Hepatocyte (in vitro differentiated cells): Measurements from ENCODE around the gene SGPL1. TPM values are rescaled to one million over a fixed set of nuclear protein-coding genes. Genes with fewer than 3 reads are reported as not detected.

Experiments
- DNase-seq: peaks from one replicate; pipeline ENCODE4 v3.0.0-alpha.2; 2016; ENCODE audit warnings: low spot score
- H2AFZ ChIP-seq: fragments of 200-600 bp; sonication (generic); 2 replicates; pipeline ENCODE4 v1.6.0; 2016; ENCODE audit warnings: antibody characterized with exemption, mild to moderate bottlenecking
- H3K27ac ChIP-seq: fragments of 200-600 bp; sonication (generic); 2 replicates; pipeline ENCODE4 v1.5.1; 2016; ENCODE audit warnings: mild to moderate bottlenecking
- H3K27me3 ChIP-seq: fragments of 200-600 bp; sonication (generic); 2 replicates; pipeline ENCODE4 v1.6.1; 2016
- H3K36me3 ChIP-seq: fragments of 200-600 bp; sonication (generic); replicated peaks from 2 replicates; pipeline ENCODE4 v1.5.1; 2016; ENCODE audit warnings: low read depth; ENCODE audit not compliant: insufficient read depth
- H3K4me1 ChIP-seq: fragments of 200-600 bp; sonication (generic); 2 replicates; pipeline ENCODE4 v1.5.1; 2016; ENCODE audit warnings: mild to moderate bottlenecking, moderate library complexity; ENCODE audit not compliant: insufficient read depth
- H3K4me2 ChIP-seq: fragments of 200-600 bp; sonication (generic); 2 replicates; pipeline ENCODE4 v1.6.0; 2016
- H3K4me3 ChIP-seq: fragments of 200-600 bp; sonication (generic); 2 replicates; pipeline ENCODE4 v1.5.1; 2016; ENCODE audit warnings: mild to moderate bottlenecking
- H3K79me2 ChIP-seq: fragments of 200-600 bp; sonication (generic); 2 replicates; pipeline ENCODE4 v1.6.0; 2017; ENCODE audit warnings: mild to moderate bottlenecking
- H3K9me2 ChIP-seq: fragments of 200-600 bp; sonication (generic); replicated peaks from 2 replicates; pipeline ENCODE4 v1.6.0; 2017; ENCODE audit warnings: mild to moderate bottlenecking; ENCODE audit not compliant: insufficient read depth
- H3K9me3 ChIP-seq: fragments of 200-600 bp; sonication (generic); 2 replicates; pipeline ENCODE4 v1.5.1; 2016; ENCODE audit warnings: low read depth, mild to moderate bottlenecking
- H4K20me1 ChIP-seq: fragments of 200-600 bp; sonication (generic); 2 replicates; pipeline ENCODE4 v1.6.0; 2016; ENCODE audit warnings: mild to moderate bottlenecking; ENCODE audit not compliant: insufficient read depth, poor library complexity, severe bottlenecking
- EZH2 ChIP-seq: fragments of 200-600 bp; sonication (generic); IDR thresholded peaks from 2 replicates; pipeline ENCODE4 v1.6.1; 2016; ENCODE audit warnings: antibody characterized with exemption, mild to moderate bottlenecking, borderline replicate concordance
- EZH2phosphoT487 ChIP-seq: fragments of 200-600 bp; sonication (generic); IDR thresholded peaks from one replicate; pipeline ENCODE4 v1.6.1; 2018; ENCODE audit warnings: antibody characterized with exemption, mild to moderate bottlenecking, low read depth, moderate library complexity; ENCODE audit not compliant: unreplicated experiment, severe bottlenecking
- WGBS: methylation state at CpG from one replicate; pipeline ENCODE4 v1.1.6; 2016; ENCODE audit warnings: low lambda C conversion rate; ENCODE audit errors: missing lambda C conversion rate; 5-methylcytosine and 5-hydroxymethylcytosine counted together
- polyA plus RNA-seq: library from polyadenylated mRNA; unstranded; fragments of >200 nt; fragmentation: Nextera tagmentation; extraction: Ambion mirVana; gene quantifications from 2 replicates; pipeline ENCODE4 v1.2.1, GENCODE V29; 2016
- total RNA-seq: library from RNA; depleted of rRNA; stranded (reverse); fragments of >200 nt; gene quantifications from 2 replicates; pipeline ENCODE4 v1.2.3, GENCODE V29; 2014
- TF ChIP-seq, protein P1 (sequence below): fragments of 200-600 bp; sonication (generic); IDR thresholded peaks from 2 replicates; pipeline ENCODE4 v1.5.1; 2016; ENCODE audit warnings: antibody characterized with exemption, mild to moderate bottlenecking; ENCODE audit not compliant: poor library complexity

Gene SGPL1
- total and polyA plus RNA-seq, 2 experiments from 2014 or later: 20.2 to 43.5 TPM

DNA sequence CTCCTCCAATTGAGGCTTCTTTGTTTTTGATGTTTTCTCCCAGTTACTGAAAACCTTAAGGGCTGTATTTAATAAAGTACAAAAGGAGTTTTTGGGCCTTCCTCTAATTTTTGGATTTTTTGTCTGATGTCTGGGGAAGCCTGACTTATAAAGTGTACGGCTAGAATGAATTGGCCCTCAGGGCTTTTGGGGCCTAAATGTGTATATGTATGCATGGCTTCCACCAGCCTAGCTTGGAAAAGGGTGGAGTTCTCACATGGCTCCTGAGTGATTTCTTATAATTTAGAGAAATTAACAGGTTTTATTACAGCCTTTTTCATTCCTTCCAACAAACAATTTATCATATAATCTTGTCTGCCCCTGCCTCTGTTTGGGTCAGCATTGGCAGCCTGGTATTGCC, 20.1 kb upstream of the SGPL1 start:
- H3K4me2 ChIP-seq: no peak overlapping the region
- H3K36me3 ChIP-seq: no peaks in the 10 kb centered on the region
- H3K4me1 ChIP-seq: no peaks in the 10 kb centered on the region
- no peaks in the 10 kb centered on the region for H3K79me2 ChIP-seq
- no peaks in the 10 kb centered on the region for H3K9me2 ChIP-seq
- H3K27me3 ChIP-seq: no peaks in the 10 kb centered on the region
- H3K4me3 ChIP-seq: no peak overlapping the region
- WGBS: 79% methylated on average over 1 of the region's 1 CpG
- no peaks in the 10 kb centered on the region for H3K9me3 ChIP-seq
- H4K20me1 ChIP-seq: no peaks in the 10 kb centered on the region
- no peak overlapping the region for H3K27ac ChIP-seq
- no peak overlapping the region for H2AFZ ChIP-seq
- no peak for DNase-seq
- no peak for TF ChIP-seq EZH2phosphoT487
- TF ChIP-seq, protein P1, sequence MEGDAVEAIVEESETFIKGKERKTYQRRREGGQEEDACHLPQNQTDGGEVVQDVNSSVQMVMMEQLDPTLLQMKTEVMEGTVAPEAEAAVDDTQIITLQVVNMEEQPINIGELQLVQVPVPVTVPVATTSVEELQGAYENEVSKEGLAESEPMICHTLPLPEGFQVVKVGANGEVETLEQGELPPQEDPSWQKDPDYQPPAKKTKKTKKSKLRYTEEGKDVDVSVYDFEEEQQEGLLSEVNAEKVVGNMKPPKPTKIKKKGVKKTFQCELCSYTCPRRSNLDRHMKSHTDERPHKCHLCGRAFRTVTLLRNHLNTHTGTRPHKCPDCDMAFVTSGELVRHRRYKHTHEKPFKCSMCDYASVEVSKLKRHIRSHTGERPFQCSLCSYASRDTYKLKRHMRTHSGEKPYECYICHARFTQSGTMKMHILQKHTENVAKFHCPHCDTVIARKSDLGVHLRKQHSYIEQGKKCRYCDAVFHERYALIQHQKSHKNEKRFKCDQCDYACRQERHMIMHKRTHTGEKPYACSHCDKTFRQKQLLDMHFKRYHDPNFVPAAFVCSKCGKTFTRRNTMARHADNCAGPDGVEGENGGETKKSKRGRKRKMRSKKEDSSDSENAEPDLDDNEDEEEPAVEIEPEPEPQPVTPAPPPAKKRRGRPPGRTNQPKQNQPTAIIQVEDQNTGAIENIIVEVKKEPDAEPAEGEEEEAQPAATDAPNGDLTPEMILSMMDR: no peak
- TF ChIP-seq EZH2: no peak

DNA sequence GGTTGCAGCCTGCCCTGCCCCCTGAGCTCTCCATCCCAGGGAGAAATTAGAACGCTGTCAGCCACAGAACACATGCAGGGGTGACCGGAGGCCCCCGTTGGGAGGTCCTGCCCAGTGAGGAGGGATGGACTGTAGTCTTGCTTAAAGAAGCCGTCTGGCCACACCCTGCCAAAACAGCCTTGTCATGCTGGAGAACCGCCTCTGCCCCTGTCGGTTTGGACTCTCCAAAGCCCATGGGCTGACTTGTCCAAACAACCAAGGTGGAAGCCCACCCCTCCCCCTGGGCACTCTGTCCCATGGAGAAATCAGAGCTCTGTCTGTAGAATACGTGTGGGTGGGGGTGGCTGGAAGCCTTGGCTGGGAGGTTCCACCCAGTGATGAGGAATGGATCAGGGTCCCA, 17.9 kb upstream of the SGPL1 start:
- H4K20me1 ChIP-seq: no peaks in the 10 kb centered on the region
- no peaks in the 10 kb centered on the region for H3K9me2 ChIP-seq
- WGBS: 91% methylated on average over 7 of the region's 7 CpGs
- H3K4me3 ChIP-seq: no peak overlapping the region
- no peak for TF ChIP-seq EZH2
- no peak for TF ChIP-seq EZH2phosphoT487
- TF ChIP-seq, protein P1: no peak
- no peak overlapping the region for H2AFZ ChIP-seq
- no peaks in the 10 kb centered on the region for H3K4me1 ChIP-seq
- H3K36me3 ChIP-seq: no peaks in the 10 kb centered on the region
- no peaks in the 10 kb centered on the region for H3K79me2 ChIP-seq
- H3K9me3 ChIP-seq: no peaks in the 10 kb centered on the region
- no peak overlapping the region for H3K27ac ChIP-seq
- DNase-seq: no peak
- H3K27me3 ChIP-seq: no peaks in the 10 kb centered on the region
- no peak overlapping the region for H3K4me2 ChIP-seq

DNA sequence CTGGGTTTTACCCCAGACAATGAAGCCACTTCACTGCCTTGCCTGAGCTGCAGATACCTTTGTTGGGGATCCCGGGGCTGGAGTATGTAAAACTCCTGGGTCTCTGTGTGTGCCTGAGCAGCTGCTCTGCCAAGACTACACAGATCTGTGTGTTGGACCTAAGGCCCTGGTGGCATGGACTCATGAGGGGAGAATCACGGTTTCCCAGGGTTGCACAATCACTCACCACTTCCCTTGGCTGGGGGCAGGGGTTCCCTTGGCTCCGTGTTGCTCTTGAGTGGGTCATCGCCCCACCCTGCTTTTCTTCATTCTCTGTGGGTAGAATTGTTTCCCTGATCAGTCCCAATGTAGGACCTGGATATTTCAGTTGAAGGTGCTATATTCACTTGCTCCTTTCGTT, 16.6 kb upstream of the SGPL1 start:
- no peaks in the 10 kb centered on the region for H3K36me3 ChIP-seq
- no peaks in the 10 kb centered on the region for H3K9me2 ChIP-seq
- H3K79me2 ChIP-seq: no peaks in the 10 kb centered on the region
- no peak overlapping the region for H3K4me3 ChIP-seq
- H3K9me3 ChIP-seq: no peaks in the 10 kb centered on the region
- no peak overlapping the region for H3K27ac ChIP-seq
- 92% methylated on average over 5 of the region's 5 CpGs for WGBS
- H2AFZ ChIP-seq: no peak overlapping the region
- no peak for DNase-seq
- no peaks in the 10 kb centered on the region for H4K20me1 ChIP-seq
- no peaks in the 10 kb centered on the region for H3K4me1 ChIP-seq
- no peaks in the 10 kb centered on the region for H3K27me3 ChIP-seq
- H3K4me2 ChIP-seq: no peak overlapping the region
- TF ChIP-seq, protein P1: no peak
- no peak for TF ChIP-seq EZH2
- TF ChIP-seq EZH2phosphoT487: no peak

DNA sequence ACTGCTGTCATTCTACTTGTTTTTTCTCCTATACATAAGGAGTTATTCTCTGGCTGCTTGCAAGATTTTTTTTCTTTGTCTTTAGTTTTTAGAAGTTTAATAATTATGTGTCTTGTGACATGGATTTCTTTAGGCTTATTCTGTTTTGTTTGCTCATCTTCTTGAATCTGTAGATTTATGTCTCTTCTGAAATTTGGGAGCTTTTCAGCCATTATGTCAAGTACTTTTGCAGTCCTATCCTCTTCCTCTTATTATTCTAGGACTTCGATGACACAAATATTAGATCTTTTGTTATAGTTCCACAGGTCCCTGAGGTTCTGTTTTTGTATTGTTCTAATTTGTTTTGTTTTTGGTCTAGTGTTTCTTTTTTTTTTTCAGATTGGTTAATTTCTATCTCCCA, 13.9 kb upstream of the SGPL1 start:
- DNase-seq: no peak
- WGBS: 96% methylated on average over 1 of the region's 1 CpG
- Histone ChIP-seq H2AFZ (no peak overlapping the region), H3K9me3 (no peaks in the 10 kb centered on the region), H3K36me3 (no peaks in the 10 kb centered on the region), H3K27me3 (no peaks in the 10 kb centered on the region), H3K27ac (no peak overlapping the region), H3K4me2 (no peak overlapping the region), H3K79me2 (no peaks in the 10 kb centered on the region), H3K4me3 (no peak overlapping the region), H3K4me1 (no peaks in the 10 kb centered on the region), H3K9me2 (no peaks in the 10 kb centered on the region), H4K20me1 (no peaks in the 10 kb centered on the region)
- TF ChIP-seq EZH2phosphoT487 (no peak), EZH2 (no peak)
- TF ChIP-seq, protein P1: no peak
